ENCODE measurements around the gene IGSF3.

- TF ChIP-seq POLR2A (IDR thresholded peaks at IDR 0.05) (no peak), CTCF (IDR thresholded peaks at IDR 0.05) (no peak)
Observed at GRCh38 chr1:116674751-116675150, 7.2 kb upstream of the IGSF3 start.

Measured in esophagus squamous epithelium (tissue), 4 donors.